ENCODE results near the gene GALNT3. TPM values are rescaled to one million over a fixed set of nuclear protein-coding genes. Genes with fewer than 3 reads are reported as not detected.

The GALNT3 gene
- total RNA-seq, 1 experiment from 2014 or later = 2.2 TPM

Other genes with a start within 250 kb of the GALNT3 start
- gene TTC21B, start 159.5 kb upstream of the GALNT3 start, total RNA-seq (2014; rRNA removed; shearing (Covaris generic)) = 26.9 and 38.3 TPM in 2 replicates